ENCODE data around the gene OLFML2B.

Gene OLFML2B

DNA sequence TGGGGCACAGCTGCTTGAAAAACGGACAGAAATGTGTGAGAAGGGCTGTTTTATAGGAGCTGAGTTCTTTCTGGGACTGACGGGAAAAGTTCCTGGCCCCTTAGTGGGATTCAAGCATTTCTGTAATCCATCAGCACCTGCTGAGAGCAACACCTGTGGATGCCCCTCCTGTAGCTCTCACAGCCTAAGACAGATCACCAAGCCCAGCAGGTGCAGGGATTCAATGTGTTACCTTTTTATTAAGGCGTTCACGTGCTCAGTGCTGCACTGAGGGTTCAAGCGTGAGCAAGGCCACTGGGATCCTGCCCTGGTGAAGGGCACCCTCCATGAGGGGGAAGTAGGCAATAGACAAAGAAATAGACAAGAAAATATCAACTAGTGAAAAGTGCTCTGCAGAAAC, 14.9 kb downstream of the OLFML2B start:
- Histone ChIP-seq H3K4me1 (ENCODE audit: control insufficient read depth, insufficient read depth, low read length) (peaks cover 3% of the 10 kb centered on the region), H3K27me3 (ENCODE audit: control insufficient read depth in 1 of 2, insufficient read depth in 2 of 2, low read length in 2 of 2) (no peaks in the 10 kb centered on the region), H3K9me3 (ENCODE audit: control insufficient read depth in 2 of 2, low read length in 2 of 2) (no peaks in the 10 kb centered on the region), H3K27ac (ENCODE audit: low read length) (no peak overlapping the region), H3K9ac (ENCODE audit: low read length in 2 of 2) (no peak overlapping the region), H3K4me3 (ENCODE audit: low read length in 2 of 2) (no peak overlapping the region), H3K36me3 (ENCODE audit: control insufficient read depth in 2 of 2, insufficient read depth in 2 of 2, low read length in 2 of 2) (no peaks in the 10 kb centered on the region)

- Histone ChIP-seq H3K9me3 (ENCODE audit: control insufficient read depth in 2 of 2, low read length in 2 of 2) (no peaks in the 10 kb centered on the region), H3K4me1 (ENCODE audit: control insufficient read depth, insufficient read depth, low read length) (peaks cover 3% of the 10 kb centered on the region), H3K9ac (ENCODE audit: low read length in 2 of 2) (no peak overlapping the region), H3K4me3 (ENCODE audit: low read length in 2 of 2) (no peak overlapping the region), H3K36me3 (ENCODE audit: control insufficient read depth in 2 of 2, insufficient read depth in 2 of 2, low read length in 2 of 2) (no peaks in the 10 kb centered on the region), H3K27me3 (ENCODE audit: control insufficient read depth in 1 of 2, insufficient read depth in 2 of 2, low read length in 2 of 2) (no peaks in the 10 kb centered on the region), H3K27ac (ENCODE audit: low read length) (no peak overlapping the region)
Observed at GRCh38 chr1:162007466-162007865, 16.2 kb downstream of the OLFML2B start.

- H3K36me3 ChIP-seq (ENCODE audit: control insufficient read depth in 2 of 2, insufficient read depth in 2 of 2, low read length in 2 of 2) = no peaks in the 10 kb centered on the region
- H3K9me3 ChIP-seq (ENCODE audit: control insufficient read depth in 2 of 2, low read length in 2 of 2) = no peaks in the 10 kb centered on the region
- H3K27ac ChIP-seq (ENCODE audit: low read length) = no peak overlapping the region
- H3K9ac ChIP-seq (ENCODE audit: low read length in 2 of 2) = no peak overlapping the region
- no peak overlapping the region for H3K4me3 ChIP-seq (ENCODE audit: low read length in 2 of 2)
- H3K4me1 ChIP-seq (ENCODE audit: control insufficient read depth, insufficient read depth, low read length) = peaks cover 3% of the 10 kb centered on the region
- no peaks in the 10 kb centered on the region for H3K27me3 ChIP-seq (ENCODE audit: control insufficient read depth in 1 of 2, insufficient read depth in 2 of 2, low read length in 2 of 2)
Observed at GRCh38 chr1:162006081-162006480, 17.6 kb downstream of the OLFML2B start.

DNA sequence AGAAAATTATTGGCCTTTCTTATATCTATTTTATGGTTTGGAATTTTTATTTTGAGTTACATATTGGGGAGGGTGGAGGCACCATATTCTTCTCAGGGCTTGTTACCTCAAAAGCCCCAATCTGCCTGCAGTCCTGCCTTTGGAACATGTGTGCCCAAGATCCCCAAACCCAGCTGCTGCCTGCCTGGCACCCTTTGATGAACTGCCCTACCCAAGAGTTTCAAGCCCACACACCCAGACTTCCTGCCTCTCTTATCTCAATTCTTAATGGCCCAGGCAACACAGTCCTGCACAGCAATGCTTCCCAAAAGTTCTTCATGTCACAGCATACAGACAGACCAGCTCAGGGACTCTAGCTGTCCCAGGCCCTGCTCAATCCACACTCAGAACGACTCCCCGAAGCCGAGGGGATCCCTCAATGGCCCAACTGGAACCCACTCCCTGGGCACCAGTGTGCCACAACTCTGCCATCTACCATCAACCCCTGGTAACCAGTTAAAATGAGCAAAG, 19.2 kb downstream of the OLFML2B start:
- Histone ChIP-seq H3K9me3 (ENCODE audit: control insufficient read depth in 2 of 2, low read length in 2 of 2) (no peaks in the 10 kb centered on the region), H3K9ac (ENCODE audit: low read length in 2 of 2) (no peak overlapping the region), H3K4me1 (ENCODE audit: control insufficient read depth, insufficient read depth, low read length) (peaks cover 3% of the 10 kb centered on the region), H3K4me3 (ENCODE audit: low read length in 2 of 2) (no peak overlapping the region), H3K27me3 (ENCODE audit: control insufficient read depth in 1 of 2, insufficient read depth in 2 of 2, low read length in 2 of 2) (no peaks in the 10 kb centered on the region), H3K27ac (ENCODE audit: low read length) (no peak overlapping the region), H3K36me3 (ENCODE audit: control insufficient read depth in 2 of 2, insufficient read depth in 2 of 2, low read length in 2 of 2) (no peaks in the 10 kb centered on the region)

GRCh38 chr1:162003830-162004215, 19.8 kb downstream of the OLFML2B start:
- no peak overlapping the region for H3K27ac ChIP-seq (ENCODE audit: low read length)
- peaks cover 3% of the 10 kb centered on the region for H3K4me1 ChIP-seq (ENCODE audit: control insufficient read depth, insufficient read depth, low read length)
- no peaks in the 10 kb centered on the region for H3K9me3 ChIP-seq (ENCODE audit: control insufficient read depth in 2 of 2, low read length in 2 of 2)
- H3K4me3 ChIP-seq (ENCODE audit: low read length in 2 of 2) = no peak overlapping the region
- H3K9ac ChIP-seq (ENCODE audit: low read length in 2 of 2) = no peak overlapping the region
- H3K36me3 ChIP-seq (ENCODE audit: control insufficient read depth in 2 of 2, insufficient read depth in 2 of 2, low read length in 2 of 2) = no peaks in the 10 kb centered on the region
- H3K27me3 ChIP-seq (ENCODE audit: control insufficient read depth in 1 of 2, insufficient read depth in 2 of 2, low read length in 2 of 2) = no peaks in the 10 kb centered on the region

DNA sequence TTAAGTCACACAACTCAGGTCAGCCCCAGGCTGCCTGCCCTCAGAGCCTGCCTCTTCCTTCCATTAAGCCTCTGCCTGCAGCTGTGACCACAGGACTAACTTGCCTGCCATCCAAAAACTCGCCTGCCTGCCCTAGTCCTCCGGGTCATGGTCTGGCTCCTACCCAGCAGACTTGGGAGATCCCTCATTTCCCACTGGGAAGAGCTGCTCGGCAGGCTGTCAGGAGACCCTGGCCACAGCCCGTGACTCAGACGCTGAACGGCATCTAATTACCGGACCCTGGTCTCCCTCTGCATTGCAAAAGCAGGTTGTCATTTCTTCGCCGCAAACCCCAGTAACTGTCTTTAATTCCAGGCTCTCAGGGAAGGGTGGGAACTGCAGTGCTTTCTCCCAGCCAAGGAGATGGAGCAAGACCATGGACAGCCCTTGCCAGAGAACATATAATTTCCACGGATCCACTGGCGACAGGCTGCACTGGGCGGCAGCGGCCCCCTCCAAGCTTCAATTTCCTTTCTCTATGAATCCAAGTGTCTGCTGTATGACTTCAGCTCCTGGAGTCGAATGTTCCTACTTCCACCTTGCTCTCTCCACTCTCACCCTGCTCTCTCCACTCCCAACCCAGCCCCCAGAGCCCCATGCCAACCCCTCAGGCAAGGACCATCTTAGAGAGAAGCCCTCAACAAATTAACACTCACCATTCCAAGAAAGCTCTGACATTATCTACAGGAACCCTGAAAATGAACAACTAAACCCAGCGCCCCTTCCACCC, 20.4 kb downstream of the OLFML2B start:
- Histone ChIP-seq H3K36me3 (ENCODE audit: control insufficient read depth in 2 of 2, insufficient read depth in 2 of 2, low read length in 2 of 2) (no peaks in the 10 kb centered on the region), H3K9ac (ENCODE audit: low read length in 2 of 2) (peak overlapping the region in 1 of 2 donors; percentile 30), H3K4me1 (ENCODE audit: control insufficient read depth, insufficient read depth, low read length) (peaks cover 3% of the 10 kb centered on the region), H3K4me3 (ENCODE audit: low read length in 2 of 2) (peak overlapping the region in 1 of 2 donors; percentile 22), H3K9me3 (ENCODE audit: control insufficient read depth in 2 of 2, low read length in 2 of 2) (no peaks in the 10 kb centered on the region), H3K27me3 (ENCODE audit: control insufficient read depth in 1 of 2, insufficient read depth in 2 of 2, low read length in 2 of 2) (no peaks in the 10 kb centered on the region), H3K27ac (ENCODE audit: low read length) (no peak overlapping the region)

DNA sequence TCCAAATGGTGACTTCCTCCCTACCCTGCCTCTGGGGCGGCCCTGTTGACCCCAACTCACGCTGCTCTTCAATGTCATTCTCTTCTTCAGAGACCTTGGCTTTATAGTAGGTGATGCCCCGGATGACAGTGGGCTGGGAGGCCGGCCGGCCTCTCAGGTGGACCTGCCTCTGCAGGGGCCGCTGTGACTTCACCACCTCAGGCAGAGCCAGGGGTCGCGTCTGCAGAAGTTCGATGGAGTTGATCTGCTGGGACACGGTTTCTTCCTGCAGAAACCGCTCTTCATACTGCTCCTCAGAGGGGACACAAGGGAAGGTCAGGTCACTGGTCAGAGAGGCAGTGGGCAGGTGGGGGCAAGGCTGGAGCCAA, 23.6 kb downstream of the OLFML2B start:
- H3K27me3 ChIP-seq (ENCODE audit: control insufficient read depth in 1 of 2, insufficient read depth in 2 of 2, low read length in 2 of 2) = no peaks in the 10 kb centered on the region
- H3K27ac ChIP-seq (ENCODE audit: low read length) = no peak overlapping the region
- H3K36me3 ChIP-seq (ENCODE audit: control insufficient read depth in 2 of 2, insufficient read depth in 2 of 2, low read length in 2 of 2) = no peaks in the 10 kb centered on the region
- H3K4me3 ChIP-seq (ENCODE audit: low read length in 2 of 2) = no peak overlapping the region
- no peaks in the 10 kb centered on the region for H3K9me3 ChIP-seq (ENCODE audit: control insufficient read depth in 2 of 2, low read length in 2 of 2)
- no peak overlapping the region for H3K9ac ChIP-seq (ENCODE audit: low read length in 2 of 2)
- H3K4me1 ChIP-seq (ENCODE audit: control insufficient read depth, insufficient read depth, low read length) = peaks cover 5% of the 10 kb centered on the region

GRCh38 chr1:161999301-162000052, 24.2 kb downstream of the OLFML2B start:
- Histone ChIP-seq H3K9me3 (ENCODE audit: control insufficient read depth in 2 of 2, low read length in 2 of 2) (no peaks in the 10 kb centered on the region), H3K36me3 (ENCODE audit: control insufficient read depth in 2 of 2, insufficient read depth in 2 of 2, low read length in 2 of 2) (no peaks in the 10 kb centered on the region), H3K4me3 (ENCODE audit: low read length in 2 of 2) (no peak overlapping the region), H3K27ac (ENCODE audit: low read length) (no peak overlapping the region), H3K27me3 (ENCODE audit: control insufficient read depth in 1 of 2, insufficient read depth in 2 of 2, low read length in 2 of 2) (no peaks in the 10 kb centered on the region), H3K4me1 (ENCODE audit: control insufficient read depth, insufficient read depth, low read length) (peaks cover 5% of the 10 kb centered on the region), H3K9ac (ENCODE audit: low read length in 2 of 2) (no peak overlapping the region)

DNA sequence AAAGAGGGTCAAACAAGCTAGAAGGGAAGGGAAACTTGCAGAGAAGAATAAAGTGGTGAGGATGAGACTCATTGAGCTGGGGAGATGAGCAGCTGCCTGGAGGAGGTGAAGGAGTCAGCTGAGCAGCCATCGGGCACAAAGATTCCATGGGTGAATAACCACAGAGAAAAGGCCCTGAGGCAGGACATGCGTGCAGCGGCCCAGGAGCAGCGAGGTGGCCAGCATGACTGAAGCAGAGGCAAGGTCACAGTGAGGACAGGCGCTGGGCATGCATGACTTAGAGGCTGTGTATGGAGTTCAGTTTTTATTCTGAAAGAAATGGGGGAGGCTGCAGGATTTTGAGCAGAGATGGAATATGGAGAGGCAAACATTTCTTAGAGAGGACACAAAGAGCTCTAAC, 24.9 kb downstream of the OLFML2B start:
- Histone ChIP-seq H3K9me3 (ENCODE audit: control insufficient read depth in 2 of 2, low read length in 2 of 2) (no peaks in the 10 kb centered on the region), H3K27me3 (ENCODE audit: control insufficient read depth in 1 of 2, insufficient read depth in 2 of 2, low read length in 2 of 2) (no peaks in the 10 kb centered on the region), H3K36me3 (ENCODE audit: control insufficient read depth in 2 of 2, insufficient read depth in 2 of 2, low read length in 2 of 2) (no peaks in the 10 kb centered on the region), H3K4me1 (ENCODE audit: control insufficient read depth, insufficient read depth, low read length) (peaks cover 4% of the 10 kb centered on the region), H3K27ac (ENCODE audit: low read length) (no peak overlapping the region), H3K4me3 (ENCODE audit: low read length in 2 of 2) (no peak overlapping the region), H3K9ac (ENCODE audit: low read length in 2 of 2) (no peak overlapping the region)

GRCh38 chr1:161997152-161997551, 26.5 kb downstream of the OLFML2B start:
- H3K27me3 ChIP-seq (ENCODE audit: control insufficient read depth in 1 of 2, insufficient read depth in 2 of 2, low read length in 2 of 2) = no peaks in the 10 kb centered on the region
- no peaks in the 10 kb centered on the region for H3K9me3 ChIP-seq (ENCODE audit: control insufficient read depth in 2 of 2, low read length in 2 of 2)
- no peak overlapping the region for H3K27ac ChIP-seq (ENCODE audit: low read length)
- peaks cover 4% of the 10 kb centered on the region for H3K4me1 ChIP-seq (ENCODE audit: control insufficient read depth, insufficient read depth, low read length)
- H3K9ac ChIP-seq (ENCODE audit: low read length in 2 of 2) = no peak overlapping the region
- H3K4me3 ChIP-seq (ENCODE audit: low read length in 2 of 2) = no peak overlapping the region
- H3K36me3 ChIP-seq (ENCODE audit: control insufficient read depth in 2 of 2, insufficient read depth in 2 of 2, low read length in 2 of 2) = no peaks in the 10 kb centered on the region

GRCh38 chr1:161994175-161994668, 29.4 kb downstream of the OLFML2B start:
- H3K4me3 ChIP-seq (ENCODE audit: low read length in 2 of 2) = no peak overlapping the region
- no peaks in the 10 kb centered on the region for H3K36me3 ChIP-seq (ENCODE audit: control insufficient read depth in 2 of 2, insufficient read depth in 2 of 2, low read length in 2 of 2)
- H3K27ac ChIP-seq (ENCODE audit: low read length) = no peak overlapping the region
- no peaks in the 10 kb centered on the region for H3K9me3 ChIP-seq (ENCODE audit: control insufficient read depth in 2 of 2, low read length in 2 of 2)
- no peak overlapping the region for H3K9ac ChIP-seq (ENCODE audit: low read length in 2 of 2)
- peaks cover 4% of the 10 kb centered on the region for H3K4me1 ChIP-seq (ENCODE audit: control insufficient read depth, insufficient read depth, low read length)
- H3K27me3 ChIP-seq (ENCODE audit: control insufficient read depth in 1 of 2, insufficient read depth in 2 of 2, low read length in 2 of 2) = no peaks in the 10 kb centered on the region
